Endothelial cell of umbilical vein (primary cell): Measurements from ENCODE around the gene PRR36. TPM values are rescaled to one million over a fixed set of nuclear protein-coding genes. Genes with fewer than 3 reads are reported as not detected.

Experiments
- BruUV-seq: library from RNA; stranded (reverse); fragments of 400-500 nt; replicated peaks from 2 replicates; lab custom pipeline; 2021; lab: Mats Ljungman, UMichigan
- CTCF ChIA-PET: fragments of 300-600, 350-600 bp; sonication (Branson Sonifier 250); formaldehyde crosslinking; loops from one replicate; lab custom pipeline; 2021; ENCODE audit warnings: antibody characterized with exemption, inconsistent platforms; lab: Charles Lee
- POLR2A ChIA-PET: fragments of 300-600, 350-600 bp; sonication (Branson Sonifier 250); formaldehyde crosslinking; loops from one replicate; lab custom pipeline; 2021; ENCODE audit warnings: antibody characterized with exemption, inconsistent platforms; lab: Charles Lee
- DNase-seq: peaks from one replicate; pipeline ENCODE4 v3.0.0-alpha.2; 2011; ENCODE audit warnings: low read depth, low spot score
- FAIRE-seq: peaks from 2 replicates; lab custom pipeline; 2011; peaks lifted over from hg19 to GRCh38; lab: Jason Lieb, UNC
- H2AFZ ChIP-seq: 2 replicates; pipeline ENCODE4 v1.6.0; 2012; ENCODE audit warnings: low read depth, low read length, control low read depth, inconsistent platforms
- H3K27ac ChIP-seq: 2 replicates; pipeline ENCODE4 v1.5.1; 2011; ENCODE audit warnings: low read depth, mild to moderate bottlenecking, control low read depth, low read length, moderate library complexity; ENCODE audit not compliant: insufficient read depth
- H3K27me3 ChIP-seq, 2 experiments: 2 replicates each; pipeline versions ENCODE4 v1.6.0 to v1.6.1; 2011; ENCODE audit warnings: low read length in 2 of 2, mixed read lengths in 1 of 2; ENCODE audit not compliant: control insufficient read depth in 2 of 2, insufficient read depth in 2 of 2
- H3K36me3 ChIP-seq, 2 experiments: 2 replicates in 1 of 2; 3 replicates in 1 of 2; pipeline ENCODE4 v1.5.1; 2011; ENCODE audit warnings: low read length in 2 of 2, mild to moderate bottlenecking in 1 of 2, moderate library complexity in 1 of 2; ENCODE audit not compliant: control insufficient read depth in 2 of 2, insufficient read depth in 2 of 2; ENCODE audit errors: extremely low read depth in 1 of 2
- H3K4me1 ChIP-seq: 3 replicates; pipeline ENCODE4 v1.5.1; 2011; ENCODE audit warnings: mild to moderate bottlenecking, low read length; ENCODE audit not compliant: control insufficient read depth, insufficient read depth; ENCODE audit errors: extremely low read depth
- H3K4me2 ChIP-seq: 2 replicates; pipeline ENCODE4 v1.6.1; 2011; ENCODE audit warnings: low read length, control low read depth, mixed read lengths; ENCODE audit not compliant: insufficient read depth
- H3K4me3 ChIP-seq, 3 experiments: fragments of 200-600 bp in 1 of 3; sonication (generic), shearing (Covaris generic) in 1 of 3; replicated peaks in 1 of 3; 2 replicates each; pipeline ENCODE4 v1.5.1; 2011 to 2016; ENCODE audit warnings: control low read depth in 3 of 3, low read length in 3 of 3, mild to moderate bottlenecking in 2 of 3, inconsistent platforms in 1 of 3, low read depth in 1 of 3, moderate library complexity in 1 of 3; ENCODE audit not compliant: insufficient read depth in 1 of 3
- H3K79me2 ChIP-seq: 2 replicates; pipeline ENCODE4 v1.6.0; 2012; ENCODE audit warnings: low read length, inconsistent platforms; ENCODE audit not compliant: control insufficient read depth, insufficient read depth
- H3K9ac ChIP-seq: replicated peaks from 2 replicates; pipeline ENCODE3; 2011; ENCODE audit warnings: low read length, control low read depth; ENCODE audit not compliant: insufficient read depth; ENCODE audit errors: extremely low read depth
- H3K9me1 ChIP-seq: replicated peaks from 3 replicates; pipeline ENCODE4 v1.6.0; 2011; ENCODE audit warnings: mild to moderate bottlenecking, low read length; ENCODE audit not compliant: control insufficient read depth, insufficient read depth; ENCODE audit errors: extremely low read depth
- H3K9me3 ChIP-seq: replicated peaks from 2 replicates; pipeline ENCODE4 v1.5.1; 2012; ENCODE audit warnings: low read length, inconsistent platforms; ENCODE audit not compliant: control insufficient read depth, insufficient read depth
- H4K20me1 ChIP-seq: replicated peaks from 2 replicates; pipeline ENCODE3; 2011; ENCODE audit warnings: mild to moderate bottlenecking, low read length; ENCODE audit not compliant: control insufficient read depth, insufficient read depth; ENCODE audit errors: extremely low read depth
- CTCF ChIP-seq, 2 donors: IDR thresholded peaks; 1 replicate in 1 of 2; 2 replicates in 1 of 2; pipeline ENCODE4 v1.5.1; 2011; ENCODE audit warnings: low read length in 2 of 2, mild to moderate bottlenecking in 2 of 2, moderate library complexity in 2 of 2, control low read depth in 1 of 2, inconsistent platforms in 1 of 2, low read depth in 1 of 2; ENCODE audit not compliant: insufficient read depth in 1 of 2; ENCODE audit errors: extremely low read depth in 1 of 2
- EZH2 ChIP-seq: IDR thresholded peaks from 2 replicates; pipeline ENCODE4 v1.6.1; 2012; ENCODE audit warnings: borderline replicate concordance, low read depth, mild to moderate bottlenecking, moderate library complexity, low read length, inconsistent platforms; ENCODE audit not compliant: severe bottlenecking
- FOS ChIP-seq: IDR thresholded peaks from 2 replicates; pipeline ENCODE4 v1.6.1; 2011; ENCODE audit warnings: mild to moderate bottlenecking, low read length, moderate library complexity, borderline replicate concordance; ENCODE audit not compliant: insufficient read depth
- GATA2 ChIP-seq: IDR thresholded peaks from 2 replicates; pipeline ENCODE4 v1.7.0; 2011; ENCODE audit warnings: low read depth, mild to moderate bottlenecking, moderate library complexity, mixed read lengths, low read length; ENCODE audit not compliant: insufficient read length, insufficient read depth
- MAX ChIP-seq: IDR thresholded peaks from 2 replicates; pipeline ENCODE4 v1.6.1; 2011; ENCODE audit not compliant: insufficient read depth, insufficient read length
- MYC ChIP-seq: IDR thresholded peaks from one replicate; pipeline ENCODE4 v1.6.1; 2011; ENCODE audit warnings: mild to moderate bottlenecking, low read depth, low read length
- POLR2AphosphoS5 ChIP-seq: IDR thresholded peaks from 2 replicates; pipeline ENCODE4 v1.6.1; 2012; ENCODE audit warnings: low read depth, mild to moderate bottlenecking, control low read depth, low read length, moderate library complexity; ENCODE audit not compliant: insufficient read depth
- dilution Hi-C: fragments of 300-500 bp; cut with MboI; formaldehyde crosslinking; loops from one replicate; pipeline ENCODE4 v1.15.0; 2019; ENCODE audit warnings: low sequenced_read_pairs; ENCODE audit not compliant: extremely low pct_ligation_motif_present
- intact Hi-C: fragments of 100-400 bp; cut with micrococcal nuclease; formaldehyde crosslinking; loops from one replicate; pipeline ENCODE4 v1.10.0; 2022
- polyA plus RNA-seq, 4 experiments: library from polyadenylated mRNA; depleted of rRNA in 3 of 4; stranded (reverse) in 3 of 4; unstranded in 1 of 4; fragments of >200 nt; gene quantifications; 2 replicates each; pipeline versions ENCODE4 v1.2.1 to v1.2.3, GENCODE V29; 2011 to 2012; ENCODE audit warnings: missing spikeins in 1 of 4
- total RNA-seq: library from RNA; stranded (reverse); gene quantifications from 2 replicates; pipeline ENCODE4 v1.2.3, GENCODE V29; 2021

The PRR36 gene
- total and polyA plus RNA-seq, 2 donors (not counting 3 experiments of a cell fraction or from before 2014, with no cell fraction given): not detected

GRCh38 chr19:7839476-7839875, 34.7 kb downstream of the PRR36 start:
- FAIRE-seq (no peak), DNase-seq (no peak)
- TF ChIP-seq MYC (no peak), POLR2AphosphoS5 (no peak), CTCF (IDR thresholded peaks at IDR 0.05; ENCODE audit: extremely low read depth in 1 of 2, insufficient read depth in 1 of 2, low read depth in 1 of 2, low read length in 2 of 2) (no peak), GATA2 (no peak), EZH2 (no peak), MAX (no peak), FOS (no peak)
- no peaks in the 10 kb centered on the region for H3K27me3 ChIP-seq
- no peak overlapping the region for H3K4me3 ChIP-seq
- intact Hi-C loops (no loop called here), dilution Hi-C loops (no loop called here)
- POLR2A ChIA-PET: no interaction called here
- H3K4me2 ChIP-seq: no peak overlapping the region
- no peaks in the 10 kb centered on the region for H3K9me1 ChIP-seq
- H3K27ac ChIP-seq: no peak overlapping the region
- no peak overlapping the region for H3K9ac ChIP-seq
- BruUV-seq: no TSS peak
- CTCF ChIA-PET: no interaction called here
- no peak overlapping the region for H2AFZ ChIP-seq
- H3K79me2 ChIP-seq: no peaks in the 10 kb centered on the region
- no peaks in the 10 kb centered on the region for H4K20me1 ChIP-seq
- no peaks in the 10 kb centered on the region for H3K9me3 ChIP-seq
- H3K36me3 ChIP-seq: no peaks in the 10 kb centered on the region
- H3K4me1 ChIP-seq: no peaks in the 10 kb centered on the region
